ENCODE measurements around the gene RAB13. TPM values are rescaled to one million over a fixed set of nuclear protein-coding genes. Genes with fewer than 3 reads are reported as not detected.
A peak's percentile ranks its signal among the peaks of the same experiment; 100 is the strongest.
"Not testable (repeated sequence)": the region's sequence is repeated elsewhere in the genome, so short reads cannot be mapped to it uniquely, and the experiment has no call there.

Gene RAB13
- total RNA-seq (2014; rRNA removed; shearing (Covaris generic)), result 34.8 and 34.9 TPM in 2 replicates
- 11.5 and 17.8 TPM in 2 replicates for polyA plus RNA-seq (2014; cell fraction: nucleus; rRNA removed)

DNA sequence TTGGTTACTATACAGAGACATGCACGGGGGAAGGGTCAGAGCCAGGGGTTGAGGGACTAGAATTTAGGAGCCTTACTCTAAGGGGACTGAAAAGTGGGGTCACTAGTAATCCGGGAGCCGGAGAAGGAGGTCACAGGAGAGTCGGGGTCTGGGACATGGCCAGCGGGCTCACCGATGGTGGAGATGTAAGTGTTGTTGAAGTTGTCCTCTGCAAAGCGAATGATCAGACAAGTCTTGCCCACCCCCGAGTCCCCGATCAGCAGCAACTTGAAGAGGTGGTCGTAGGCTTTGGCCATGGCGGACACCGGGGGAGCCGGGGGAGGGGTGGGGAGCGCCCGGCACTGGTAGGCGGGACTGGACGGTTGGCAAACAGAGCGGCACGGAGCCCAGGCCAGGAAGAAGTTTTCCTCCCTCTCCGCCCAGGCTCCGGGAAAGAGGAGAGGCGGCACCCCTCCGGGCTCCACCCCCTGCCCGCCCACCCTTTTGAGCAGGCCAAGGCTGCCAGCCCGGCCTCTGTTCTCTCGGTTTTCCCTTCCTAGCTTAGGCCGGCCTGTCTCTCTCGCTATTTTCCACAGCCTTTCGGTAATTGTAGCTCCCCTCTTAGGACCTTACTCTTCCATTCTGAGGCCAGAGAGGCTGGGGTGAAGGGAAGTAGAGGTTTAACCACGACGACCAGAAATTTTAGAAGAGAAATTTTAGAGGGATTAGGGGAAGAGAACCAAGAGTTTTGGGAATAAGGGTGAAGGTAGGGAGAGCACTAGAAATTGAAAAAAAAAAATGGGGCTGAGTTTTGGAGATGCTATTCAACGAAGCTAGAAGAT, at the start of gene RAB13:
RAB13 (minus strand) TSS at position 399 of the 821 bp plus-strand sequence; CDS start at position 296, 103 bp downstream.
- peak; percentile 87 for DNase-seq (ENCODE audit: extremely low read depth, low read depth)

- not testable (repeated sequence) for DNase-seq (ENCODE audit: extremely low read depth, low read depth)
Measured at GRCh38 chr1:154033697-154034096, 47.6 kb upstream of the RAB13 start.

- DNase-seq (ENCODE audit: extremely low read depth, low read depth), result no peak
Measured at GRCh38 chr1:154019940-154020339, 33.8 kb upstream of the RAB13 start.

DNA sequence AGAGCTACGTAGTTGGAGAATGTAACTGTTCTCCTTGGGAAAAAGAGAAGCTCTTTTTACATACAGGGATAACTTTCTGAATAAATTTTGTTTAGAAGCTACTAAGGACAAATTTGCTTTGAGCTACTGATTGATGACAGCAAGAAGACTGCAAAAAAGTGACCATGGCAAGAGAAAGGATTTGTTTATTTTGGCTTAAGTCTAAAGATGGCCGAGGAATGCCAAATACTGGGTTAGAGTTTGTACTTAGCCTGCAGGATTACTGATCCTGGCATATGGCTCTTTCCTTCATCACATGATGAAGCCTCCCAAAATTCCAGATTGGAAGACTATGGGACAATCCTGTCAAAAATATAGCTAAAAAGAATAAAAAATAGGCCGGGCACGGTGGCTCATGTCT, 33.1 kb upstream of the RAB13 start:
- no peak for DNase-seq (ENCODE audit: extremely low read depth, low read depth)

GRCh38 chr1:154014154-154014907, 28.2 kb upstream of the RAB13 start:
- DNase-seq (ENCODE audit: extremely low read depth, low read depth), result no peak

GRCh38 chr1:154012543-154012942, 26.4 kb upstream of the RAB13 start:
- not testable (repeated sequence) for DNase-seq (ENCODE audit: extremely low read depth, low read depth)

DNA sequence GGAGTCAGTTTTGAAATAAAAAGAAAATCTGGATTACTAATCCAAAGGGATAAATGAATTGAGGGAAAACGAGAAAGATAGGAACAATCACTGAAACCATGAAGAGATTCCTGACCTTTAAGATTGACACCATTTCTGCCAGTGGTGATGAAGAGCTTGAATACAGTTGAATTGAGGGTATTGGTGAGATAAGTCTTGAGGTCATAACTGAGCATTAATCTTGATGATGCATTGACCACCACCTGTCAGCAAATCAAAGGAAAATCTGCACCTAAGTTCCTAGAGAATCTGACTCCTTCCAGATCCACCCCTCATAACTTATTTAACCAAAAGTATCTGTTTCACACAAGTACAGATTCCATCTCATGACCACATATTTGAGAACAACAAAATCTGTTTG, 26.0 kb upstream of the RAB13 start:
- no peak for DNase-seq (ENCODE audit: extremely low read depth, low read depth)

- no peak for DNase-seq (ENCODE audit: extremely low read depth, low read depth)
Measured at GRCh38 chr1:154006136-154006535, 20.0 kb upstream of the RAB13 start.

GRCh38 chr1:154000420-154000819, 14.3 kb upstream of the RAB13 start:
- DNase-seq (ENCODE audit: extremely low read depth, low read depth), result no peak

DNA sequence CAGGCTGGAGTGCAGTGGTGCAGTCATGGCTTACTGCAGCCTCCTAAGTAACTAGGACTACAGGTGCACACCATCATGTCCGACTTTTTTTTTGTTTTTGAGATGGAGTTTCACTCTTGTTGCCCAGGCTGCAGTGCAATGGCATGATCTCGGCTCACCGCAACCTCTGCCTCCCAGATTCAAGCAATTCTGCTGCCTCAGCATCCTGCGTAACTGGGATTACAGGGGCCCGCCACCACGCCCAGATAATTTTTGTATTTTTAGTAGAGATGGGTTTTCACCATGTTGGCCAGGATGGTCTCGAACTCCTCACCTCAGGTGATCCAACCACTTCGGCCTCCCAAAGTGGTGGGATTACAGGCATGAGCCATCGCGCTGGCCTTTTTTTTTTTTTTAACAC, 10.7 kb upstream of the RAB13 start:
- not testable (repeated sequence) for DNase-seq (ENCODE audit: extremely low read depth, low read depth)

GRCh38 chr1:153995640-153996039, 9.5 kb upstream of the RAB13 start:
- no peak for DNase-seq (ENCODE audit: extremely low read depth, low read depth)

DNA sequence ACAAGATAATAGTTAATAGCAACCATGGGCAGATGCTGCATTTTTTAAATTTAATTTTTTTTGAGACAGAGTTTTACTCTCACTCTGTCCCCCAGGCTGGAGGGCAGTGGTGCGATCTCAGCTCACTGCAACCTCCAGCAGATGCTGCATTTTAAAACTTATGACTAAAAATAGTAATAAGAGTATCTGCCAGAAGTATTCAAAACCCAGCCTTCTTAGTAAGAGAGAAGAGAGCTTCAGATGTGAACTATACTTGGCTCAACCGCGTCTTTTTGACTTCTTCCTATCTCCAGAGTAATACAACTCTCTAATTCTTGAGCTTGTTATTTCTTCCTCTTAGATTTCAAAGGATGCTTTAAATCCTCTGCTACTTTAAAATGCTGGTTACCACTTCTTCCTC, 9.1 kb upstream of the RAB13 start:
- no peak for DNase-seq (ENCODE audit: extremely low read depth, low read depth)

GRCh38 chr1:153991806-153992205, 5.7 kb upstream of the RAB13 start:
- DNase-seq (ENCODE audit: extremely low read depth, low read depth), result no peak

DNA sequence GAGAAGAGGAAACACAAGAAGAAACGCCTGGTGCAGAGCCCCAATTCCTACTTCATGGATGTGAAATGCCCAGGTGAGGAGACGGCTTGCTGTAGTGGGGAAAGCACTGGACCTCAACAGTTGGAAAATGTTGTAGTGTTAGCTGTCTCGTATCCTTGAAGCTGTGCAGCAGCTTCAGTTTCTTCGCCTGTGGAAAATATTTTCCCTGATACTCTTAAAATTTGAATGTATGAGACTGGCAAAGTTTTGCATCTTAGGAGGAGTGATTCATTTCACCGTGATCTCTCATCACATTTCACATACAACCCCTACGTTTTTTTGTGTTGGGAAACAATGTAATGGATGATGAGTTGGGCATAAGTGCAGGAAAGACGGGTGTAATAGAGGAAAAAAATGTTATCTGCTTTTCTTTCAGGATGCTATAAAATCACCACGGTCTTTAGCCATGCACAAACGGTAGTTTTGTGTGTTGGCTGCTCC, 5.1 kb upstream of the RAB13 start:
- DNase-seq (ENCODE audit: extremely low read depth, low read depth), result no peak

DNA sequence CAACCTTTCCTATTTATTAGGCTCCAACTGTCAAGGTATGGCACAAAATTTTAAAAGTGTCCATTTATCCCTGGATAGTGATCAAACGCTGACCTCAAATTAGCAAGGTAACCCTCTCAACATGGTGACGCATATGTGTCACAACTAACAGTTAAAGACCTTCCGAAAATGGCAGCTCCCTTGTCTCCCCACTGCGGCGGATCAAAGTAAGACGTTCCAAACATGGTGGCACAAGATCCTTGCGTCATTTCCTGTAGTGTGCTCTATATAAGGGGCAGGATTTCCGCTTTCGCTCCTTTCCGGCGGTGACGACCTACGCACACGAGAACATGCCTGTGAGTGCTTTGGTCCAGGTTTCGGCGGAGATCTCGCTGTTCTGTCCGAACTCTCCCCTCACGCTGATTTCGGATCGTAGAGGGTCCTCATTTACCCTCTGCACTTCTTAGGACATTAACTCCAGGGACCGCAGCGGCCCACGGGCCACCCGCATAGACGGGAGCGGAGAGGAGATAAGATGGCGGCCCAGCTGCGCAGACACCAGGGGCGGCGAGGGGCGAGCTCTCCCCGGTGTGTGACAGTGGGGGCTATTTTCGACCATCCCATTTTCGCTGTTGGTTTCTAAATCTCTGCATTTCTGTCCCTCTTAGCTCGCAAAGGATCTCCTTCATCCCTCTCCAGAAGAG, 4.5 kb upstream of the RAB13 start, which contains the start of gene RPS27:
RPS27 (plus strand) TSS at position 295 of the 683 bp plus-strand sequence; CDS start at position 330, 35 bp downstream.
- DNase-seq (ENCODE audit: extremely low read depth, low read depth), result peak; percentile 100

- DNase-seq (ENCODE audit: extremely low read depth, low read depth), result no peak
Measured at GRCh38 chr1:153987621-153988020, 1.5 kb upstream of the RAB13 start.

DNA sequence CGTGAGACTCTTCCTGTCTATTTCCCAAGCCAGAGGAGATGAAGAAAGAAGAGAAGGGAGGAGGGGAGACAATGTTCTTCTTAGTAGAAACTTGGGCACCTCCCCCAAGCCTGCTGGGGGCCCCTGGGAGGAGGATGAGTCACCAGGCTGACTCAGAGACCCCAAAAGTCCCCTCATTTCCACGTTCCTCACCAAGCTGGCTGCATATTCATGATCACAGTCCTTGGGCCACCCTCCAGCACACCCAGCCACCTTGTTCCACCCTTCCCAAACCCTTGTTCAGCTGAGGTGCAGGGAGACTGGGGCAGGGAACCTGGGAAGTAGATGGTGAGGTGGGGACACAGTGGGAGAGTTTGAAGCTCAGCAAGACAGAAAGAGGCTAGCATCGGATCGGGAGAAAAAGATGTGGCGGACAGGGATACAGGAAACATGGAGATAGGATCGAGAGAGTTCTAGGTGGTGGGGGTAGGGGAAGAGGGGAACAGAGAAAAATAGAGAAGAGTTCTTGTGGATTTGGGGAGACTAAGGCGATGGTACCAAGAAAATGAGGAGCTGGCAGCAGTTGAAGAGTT, 712 bp downstream of the RAB13 start:
- DNase-seq (ENCODE audit: extremely low read depth, low read depth), result no peak

- no peak for DNase-seq (ENCODE audit: extremely low read depth, low read depth)
Measured at GRCh38 chr1:153984123-153984894, 1.8 kb downstream of the RAB13 start.

DNA sequence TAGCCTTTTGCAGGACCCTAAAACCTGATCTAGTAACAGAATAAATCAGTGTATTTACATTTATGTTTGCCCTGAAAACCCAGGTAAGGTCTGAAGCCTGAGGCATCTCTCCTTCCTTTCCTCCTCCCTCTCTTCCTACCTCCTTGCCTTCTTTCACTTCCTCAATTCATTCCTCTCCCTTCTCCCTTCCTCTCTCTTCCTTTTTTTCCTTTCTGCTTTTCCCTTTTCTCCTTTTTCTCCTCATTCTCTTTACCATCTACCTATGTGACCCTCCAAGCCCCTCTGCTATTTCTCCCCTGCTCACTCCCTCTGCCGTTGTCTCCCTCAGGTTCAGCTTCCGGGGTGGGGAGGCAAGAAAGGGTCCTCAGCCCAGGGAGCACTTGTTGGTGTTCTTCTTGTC, 4.4 kb downstream of the RAB13 start:
- DNase-seq (ENCODE audit: extremely low read depth, low read depth), result not testable (repeated sequence)

DNA sequence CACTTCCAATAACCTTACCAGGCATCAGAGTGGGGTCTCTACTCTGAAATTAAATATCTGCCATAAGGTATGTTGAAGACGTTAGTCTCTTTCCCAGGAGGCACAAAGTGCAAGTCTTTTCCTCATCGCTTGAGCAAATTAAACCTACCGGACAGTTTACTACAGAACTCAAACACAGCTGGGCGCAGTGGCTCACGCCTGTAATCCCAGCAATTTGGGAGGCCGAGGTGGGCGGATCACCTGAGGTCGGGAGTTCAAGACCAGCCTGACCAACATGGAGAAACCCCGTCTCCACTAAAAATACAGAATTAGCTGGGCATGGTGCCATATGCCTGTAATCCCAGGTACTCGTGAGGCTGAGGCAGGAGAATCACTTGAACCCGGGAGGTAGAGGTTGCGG, 7.0 kb downstream of the RAB13 start:
- not testable (repeated sequence) for DNase-seq (ENCODE audit: extremely low read depth, low read depth)

Data from NCI-H460 (cell line).